ENCODE results near the gene PIK3R2.

- TF ChIP-seq, protein P1, sequence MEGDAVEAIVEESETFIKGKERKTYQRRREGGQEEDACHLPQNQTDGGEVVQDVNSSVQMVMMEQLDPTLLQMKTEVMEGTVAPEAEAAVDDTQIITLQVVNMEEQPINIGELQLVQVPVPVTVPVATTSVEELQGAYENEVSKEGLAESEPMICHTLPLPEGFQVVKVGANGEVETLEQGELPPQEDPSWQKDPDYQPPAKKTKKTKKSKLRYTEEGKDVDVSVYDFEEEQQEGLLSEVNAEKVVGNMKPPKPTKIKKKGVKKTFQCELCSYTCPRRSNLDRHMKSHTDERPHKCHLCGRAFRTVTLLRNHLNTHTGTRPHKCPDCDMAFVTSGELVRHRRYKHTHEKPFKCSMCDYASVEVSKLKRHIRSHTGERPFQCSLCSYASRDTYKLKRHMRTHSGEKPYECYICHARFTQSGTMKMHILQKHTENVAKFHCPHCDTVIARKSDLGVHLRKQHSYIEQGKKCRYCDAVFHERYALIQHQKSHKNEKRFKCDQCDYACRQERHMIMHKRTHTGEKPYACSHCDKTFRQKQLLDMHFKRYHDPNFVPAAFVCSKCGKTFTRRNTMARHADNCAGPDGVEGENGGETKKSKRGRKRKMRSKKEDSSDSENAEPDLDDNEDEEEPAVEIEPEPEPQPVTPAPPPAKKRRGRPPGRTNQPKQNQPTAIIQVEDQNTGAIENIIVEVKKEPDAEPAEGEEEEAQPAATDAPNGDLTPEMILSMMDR (conservative IDR thresholded peaks at IDR 0.05; ENCODE audit: low read depth in 2 of 2) = no peak
- TF ChIP-seq EZH2 (IDR thresholded peaks at IDR 0.05; ENCODE audit: low read depth, unreplicated experiment) = no peak
- no peak for TF ChIP-seq CREB1 (CRISPR knock-in tag; IDR thresholded peaks at IDR 0.05; ENCODE audit: low read depth)
These were observed 23.7 kb downstream of the PIK3R2 start for GRCh38 chr19:18176367-18177310.

Measured in GM23338 (cell line).